Effector CD8-positive, alpha-beta T cell (primary cell): ENCODE data around the gene PSAT1.

ENCODE experiments used
- DNase-seq: peaks from one replicate; lab custom pipeline; 2025; lab: John Stamatoyannopoulos, UW

Gene PSAT1

GRCh38 chr9:78292716-78293497 lies 4.0 kb upstream of the PSAT1 start:
- DNase-seq = no peak

GRCh38 chr9:78294290-78295176 lies 2.4 kb upstream of the PSAT1 start:
- no peak for DNase-seq

- no peak for DNase-seq
Measured at GRCh38 chr9:78295177-78295575, 1.7 kb upstream of the PSAT1 start.

GRCh38 chr9:78295731-78296130 lies 1.2 kb upstream of the PSAT1 start:
- DNase-seq = no peak

- no peak for DNase-seq
Measured at GRCh38 chr9:78296201-78296892, 578 bp upstream of the PSAT1 start.

- DNase-seq = no peak
Measured at GRCh38 chr9:78297672-78297961, 692 bp downstream of the PSAT1 start.

GRCh38 chr9:78298046-78298765 lies 1.3 kb downstream of the PSAT1 start:
- no peak for DNase-seq

- no peak for DNase-seq
Measured at GRCh38 chr9:78300209-78300608, 3.3 kb downstream of the PSAT1 start.

GRCh38 chr9:78301466-78301865 lies 4.5 kb downstream of the PSAT1 start:
- no peak for DNase-seq

GRCh38 chr9:78303377-78304062 lies 6.6 kb downstream of the PSAT1 start:
- DNase-seq = no peak

GRCh38 chr9:78304357-78304756 lies 7.4 kb downstream of the PSAT1 start:
- DNase-seq = no peak

- DNase-seq = no peak
Measured at GRCh38 chr9:78306222-78307076, 9.5 kb downstream of the PSAT1 start.

GRCh38 chr9:78307360-78307759 lies 10.4 kb downstream of the PSAT1 start:
- DNase-seq = no peak

- no peak for DNase-seq
Measured at GRCh38 chr9:78309066-78309465, 12.1 kb downstream of the PSAT1 start.

- no peak for DNase-seq
Measured at GRCh38 chr9:78311075-78311474, 14.2 kb downstream of the PSAT1 start.

- DNase-seq = no peak
Measured at GRCh38 chr9:78311886-78312524, 15.1 kb downstream of the PSAT1 start.

GRCh38 chr9:78314550-78314949 lies 17.6 kb downstream of the PSAT1 start:
- DNase-seq = no peak

GRCh38 chr9:78314953-78315870 lies 18.3 kb downstream of the PSAT1 start:
- DNase-seq = no peak
